Measurements from ENCODE around the gene EBF3. TPM values are rescaled to one million over a fixed set of nuclear protein-coding genes. Genes with fewer than 3 reads are reported as not detected.
A peak's percentile ranks its signal among the peaks of the same experiment; 100 is the strongest.

The EBF3 gene
- total RNA-seq, 1 experiment from 2014 or later, result 0.24 TPM

- in situ Hi-C loops (cut with HindIII; ENCODE audit: low sequenced_read_pairs), result no loop called here
- peak; percentile 96 for DNase-seq (ENCODE audit: low spot score)
Measured at GRCh38 chr10:129870961-129871621, 93.0 kb downstream of the EBF3 start.

- no peak for DNase-seq (ENCODE audit: low spot score)
- in situ Hi-C loops (cut with HindIII; ENCODE audit: low sequenced_read_pairs), result no loop called here
Measured at GRCh38 chr10:129870474-129870757, 93.7 kb downstream of the EBF3 start.

GRCh38 chr10:129869596-129870473 is 94.2 kb downstream of the EBF3 start:
- no peak for DNase-seq (ENCODE audit: low spot score)
- in situ Hi-C loops (cut with HindIII; ENCODE audit: low sequenced_read_pairs), result no loop called here

- DNase-seq (ENCODE audit: low spot score), result no peak
- in situ Hi-C loops (cut with HindIII; ENCODE audit: low sequenced_read_pairs), result no loop called here
Measured at GRCh38 chr10:129868449-129869035, 95.5 kb downstream of the EBF3 start.

- in situ Hi-C loops (cut with HindIII; ENCODE audit: low sequenced_read_pairs), result no loop called here
- no peak for DNase-seq (ENCODE audit: low spot score)
Measured at GRCh38 chr10:129867631-129868179, 96.4 kb downstream of the EBF3 start.

- DNase-seq (ENCODE audit: low spot score), result no peak
- in situ Hi-C loops (cut with HindIII; ENCODE audit: low sequenced_read_pairs), result no loop called here
Measured at GRCh38 chr10:129866894-129867293, 97.2 kb downstream of the EBF3 start.

- in situ Hi-C loops (cut with HindIII; ENCODE audit: low sequenced_read_pairs), result no loop called here
- DNase-seq (ENCODE audit: low spot score), result no peak
Measured at GRCh38 chr10:129865960-129866359, 98.1 kb downstream of the EBF3 start.

GRCh38 chr10:129865413-129865812 is 98.7 kb downstream of the EBF3 start:
- no peak for DNase-seq (ENCODE audit: low spot score)

GRCh38 chr10:129864601-129865126 is 99.4 kb downstream of the EBF3 start:
- DNase-seq (ENCODE audit: low spot score), result no peak
- in situ Hi-C loops (cut with HindIII; ENCODE audit: low sequenced_read_pairs), result no loop called here

More at GRCh38 chr10:129865413-129865812, 98.7 kb downstream of the EBF3 start:
- in situ Hi-C loops (cut with HindIII; ENCODE audit: low sequenced_read_pairs), result no loop called here

GRCh38 chr10:129864082-129864481 is 100.0 kb downstream of the EBF3 start:
- no peak for DNase-seq (ENCODE audit: low spot score)
- in situ Hi-C loops (cut with HindIII; ENCODE audit: low sequenced_read_pairs), result no loop called here

- no peak for DNase-seq (ENCODE audit: low spot score)
- in situ Hi-C loops (cut with HindIII; ENCODE audit: low sequenced_read_pairs), result no loop called here
Measured at GRCh38 chr10:129863201-129863663, 100.8 kb downstream of the EBF3 start.

- in situ Hi-C loops (cut with HindIII; ENCODE audit: low sequenced_read_pairs), result no loop called here
- DNase-seq (ENCODE audit: low spot score), result no peak
Measured at GRCh38 chr10:129861776-129862531, 102.1 kb downstream of the EBF3 start.

- DNase-seq (ENCODE audit: low spot score), result no peak
- in situ Hi-C loops (cut with HindIII; ENCODE audit: low sequenced_read_pairs), result no loop called here
Measured at GRCh38 chr10:129860396-129860795, 103.7 kb downstream of the EBF3 start.

- in situ Hi-C loops (cut with HindIII; ENCODE audit: low sequenced_read_pairs), result no loop called here
- no peak for DNase-seq (ENCODE audit: low spot score)
Measured at GRCh38 chr10:129859536-129859935, 104.5 kb downstream of the EBF3 start.

GRCh38 chr10:129857242-129857960 is 106.7 kb downstream of the EBF3 start:
- in situ Hi-C loops (cut with HindIII; ENCODE audit: low sequenced_read_pairs), result no loop called here
- DNase-seq (ENCODE audit: low spot score), result no peak

- in situ Hi-C loops (cut with HindIII; ENCODE audit: low sequenced_read_pairs), result no loop called here
- no peak for DNase-seq (ENCODE audit: low spot score)
Measured at GRCh38 chr10:129855836-129856563, 108.1 kb downstream of the EBF3 start.

- in situ Hi-C loops (cut with HindIII; ENCODE audit: low sequenced_read_pairs), result no loop called here
- no peak for DNase-seq (ENCODE audit: low spot score)
Measured at GRCh38 chr10:129854796-129855705, 109.0 kb downstream of the EBF3 start.
